NCI-H1105 treated with DMSO at 0.1 percent for 48 hours (cell line): ENCODE measurements around the gene FRK.
"Not testable (repeated sequence)": the region's sequence is repeated elsewhere in the genome, so short reads cannot be mapped to it uniquely, and the experiment has no call there.

ENCODE experiments used
- DNase-seq: peaks from one replicate; lab custom pipeline; 2025; lab: John Stamatoyannopoulos, UW

FRK gene

DNA sequence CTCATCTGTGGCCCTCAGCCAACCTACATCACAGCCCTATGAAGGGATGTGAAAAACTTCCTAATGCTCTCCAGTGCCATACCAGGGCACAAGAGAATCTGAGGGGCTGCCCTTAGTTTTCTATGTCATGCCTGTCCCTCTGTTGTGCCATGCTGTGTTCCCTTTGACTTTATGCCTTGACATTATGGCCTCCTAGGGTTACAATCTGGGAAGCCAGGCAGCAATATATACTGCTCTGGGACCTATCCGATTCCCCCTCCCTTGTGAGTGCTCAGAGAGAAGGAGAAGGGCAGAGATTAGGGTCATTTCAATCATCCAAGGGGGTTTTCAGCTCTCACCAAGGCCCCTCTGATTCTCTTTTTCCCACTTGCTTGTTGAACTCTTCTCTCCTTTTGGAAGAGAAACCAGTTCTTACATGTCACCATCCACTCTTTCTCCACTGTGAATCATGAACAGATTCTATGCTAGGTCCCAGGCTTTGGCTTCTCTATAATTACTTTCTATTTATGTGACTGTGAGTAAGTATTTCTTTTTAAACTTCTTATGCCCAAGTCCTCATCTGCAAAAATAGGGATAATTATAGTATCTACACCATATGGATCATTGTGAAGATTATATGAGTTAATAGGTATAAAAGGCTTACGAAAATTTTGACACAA is 14.2 kb upstream of the FRK start:
- DNase-seq = no peak

DNA sequence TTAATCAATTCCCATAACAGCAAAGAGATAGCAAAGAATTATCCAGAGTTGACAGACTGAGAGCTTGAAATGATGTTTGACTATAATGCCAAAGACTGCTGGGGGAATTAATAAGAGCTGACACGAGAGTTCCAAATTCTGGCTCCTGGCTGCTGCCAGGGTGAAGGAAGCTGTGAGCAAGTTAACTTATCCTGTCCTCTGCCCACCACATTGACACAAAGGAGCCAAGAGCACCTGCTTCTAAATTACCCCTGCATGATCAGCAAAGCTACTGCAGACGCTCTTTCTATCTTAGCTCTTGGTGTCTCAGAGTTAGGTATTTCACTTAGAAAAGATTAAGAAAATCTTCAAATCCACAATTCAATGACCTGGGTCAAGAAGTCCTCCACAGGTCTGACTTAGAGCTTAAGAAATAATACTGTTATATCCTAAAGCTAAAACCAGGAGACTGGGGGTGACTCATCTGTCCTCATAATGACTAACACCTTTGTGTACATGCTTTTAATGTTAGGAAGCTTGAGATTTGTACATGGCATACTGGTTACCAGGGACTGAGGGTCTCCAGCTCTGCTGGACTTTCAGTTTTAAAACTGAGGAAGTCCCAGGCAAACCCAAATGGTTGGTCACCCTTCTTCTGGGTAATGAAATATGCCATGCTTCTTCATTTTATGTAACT is 13.2 kb upstream of the FRK start:
- no peak for DNase-seq

DNA sequence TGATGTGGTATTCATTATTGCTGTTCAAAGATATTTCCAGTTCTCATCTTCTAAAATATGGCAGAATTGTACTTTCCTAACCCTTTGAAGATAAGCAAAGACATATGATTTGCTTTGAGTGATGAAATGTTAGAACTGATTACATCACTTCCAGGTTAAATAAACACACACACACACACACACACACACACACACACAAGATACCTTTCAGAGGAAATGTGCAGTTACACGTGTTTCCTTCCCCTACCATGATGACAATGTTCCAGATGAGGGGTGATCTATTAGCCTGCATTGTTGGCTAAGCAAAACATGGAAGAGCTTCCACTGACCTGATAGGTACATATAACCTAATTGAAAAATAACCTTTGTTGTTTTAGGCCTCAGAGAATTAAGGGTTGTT is 11.7 kb upstream of the FRK start:
- no peak for DNase-seq

DNA sequence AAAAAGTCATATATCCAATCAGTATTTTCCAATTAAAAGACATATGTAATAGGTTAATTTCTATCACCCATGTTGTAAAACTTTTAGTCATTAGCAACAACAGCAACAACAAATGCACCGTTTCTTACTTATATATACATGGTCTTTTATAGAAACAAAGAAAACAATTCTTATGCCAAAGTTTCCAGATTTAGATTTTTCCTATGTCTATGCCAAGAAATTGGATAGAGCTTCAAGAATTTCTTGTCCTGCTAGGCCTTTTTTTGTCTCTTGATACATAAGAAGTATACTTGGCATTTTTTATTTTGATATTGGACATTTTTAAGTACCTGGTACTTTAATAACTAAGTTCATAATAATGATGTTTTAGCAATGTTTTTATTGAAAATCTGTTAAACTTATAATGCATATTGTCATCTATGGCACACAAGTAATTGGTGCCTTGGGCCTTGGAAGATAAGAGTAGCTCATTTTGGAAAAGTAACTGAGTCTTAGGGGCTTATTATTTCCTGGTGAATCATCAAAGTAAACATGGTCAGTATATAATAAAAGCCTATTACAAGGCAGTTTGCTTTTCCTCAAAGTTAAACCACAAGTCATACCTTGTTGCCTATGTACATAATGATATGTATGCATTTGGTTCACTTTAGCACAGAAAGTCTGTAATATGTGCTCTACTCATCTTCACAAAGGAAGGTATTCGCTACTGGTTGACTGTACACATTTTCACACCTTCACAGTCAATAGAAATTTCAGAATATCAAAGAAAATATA is 10.1 kb upstream of the FRK start:
- no peak for DNase-seq

DNA sequence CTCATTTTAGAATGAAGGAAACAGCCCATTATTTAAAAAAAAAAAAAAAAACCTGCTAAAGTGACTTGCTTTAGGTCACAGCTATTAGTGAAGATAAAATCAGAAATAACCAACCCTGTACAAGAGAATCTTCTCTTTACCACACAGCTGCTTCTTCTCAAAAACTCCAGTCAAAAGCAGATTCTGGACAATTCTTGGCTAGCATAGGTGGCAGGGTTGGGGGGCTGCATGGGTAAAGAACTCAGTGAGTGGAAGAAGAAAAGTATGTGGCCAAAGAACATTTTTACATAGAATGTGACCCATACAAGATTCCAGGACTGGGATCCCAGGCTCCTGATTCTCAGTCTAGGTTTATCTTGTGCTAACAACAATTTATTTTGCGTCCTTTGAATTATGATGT is 9.4 kb upstream of the FRK start:
- no peak for DNase-seq

DNA sequence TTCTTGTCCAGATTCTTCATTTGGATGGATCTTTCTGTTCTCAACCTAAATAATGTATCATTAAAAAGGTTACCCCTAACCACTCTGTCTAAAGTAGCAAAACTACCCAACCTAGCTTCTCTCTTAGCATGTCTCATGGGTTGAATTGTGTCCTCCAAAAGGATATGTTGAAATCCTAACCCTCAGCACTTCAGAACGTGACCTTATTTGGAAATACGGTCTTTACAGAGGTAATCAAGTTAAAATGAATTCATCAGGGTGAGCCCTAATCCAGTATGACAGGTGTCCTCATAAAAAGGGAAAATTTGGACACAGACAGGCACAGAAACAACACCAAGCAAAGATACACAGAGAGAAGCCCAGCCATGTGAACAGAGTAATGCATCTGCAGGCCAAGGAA is 6.1 kb upstream of the FRK start:
- no peak for DNase-seq

DNA sequence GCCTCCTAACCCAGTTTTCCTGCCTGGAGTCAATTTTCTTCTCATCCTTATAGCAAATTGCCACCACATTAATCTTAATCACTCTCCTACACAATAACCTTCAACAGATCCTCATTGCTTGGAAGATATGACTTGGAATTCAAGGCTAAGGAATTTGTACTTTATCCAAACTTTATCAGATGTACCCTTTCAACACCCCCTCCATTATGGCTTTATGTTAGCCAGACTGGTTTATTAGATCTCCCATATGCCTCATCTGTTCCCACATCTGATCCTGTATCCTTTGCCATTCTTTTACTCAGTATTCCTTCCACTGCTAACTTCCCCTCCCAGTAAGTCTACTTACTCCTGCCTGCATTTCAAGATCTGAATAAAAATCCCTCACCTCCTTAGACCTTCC is 4.0 kb upstream of the FRK start:
- DNase-seq = no peak

DNA sequence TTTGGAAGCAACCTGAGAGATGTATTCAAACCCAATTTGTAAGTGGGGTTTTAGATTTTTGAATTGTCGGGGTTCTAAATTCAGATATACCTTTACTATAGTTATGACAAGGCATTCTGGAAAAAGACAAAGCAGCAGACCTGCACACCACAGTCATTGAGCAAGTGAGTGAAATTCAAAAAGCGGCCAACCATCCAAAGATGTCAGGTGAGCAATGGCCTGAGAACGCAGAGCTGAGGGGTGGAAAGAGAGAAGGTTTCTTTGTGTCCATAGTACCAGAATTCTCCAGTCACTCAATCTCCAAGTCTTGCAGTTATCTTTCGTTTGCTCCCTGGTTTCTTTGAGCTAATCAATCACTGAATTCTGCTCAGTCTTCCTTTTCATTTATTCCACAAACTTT is 1.8 kb upstream of the FRK start:
- DNase-seq = no peak

DNA sequence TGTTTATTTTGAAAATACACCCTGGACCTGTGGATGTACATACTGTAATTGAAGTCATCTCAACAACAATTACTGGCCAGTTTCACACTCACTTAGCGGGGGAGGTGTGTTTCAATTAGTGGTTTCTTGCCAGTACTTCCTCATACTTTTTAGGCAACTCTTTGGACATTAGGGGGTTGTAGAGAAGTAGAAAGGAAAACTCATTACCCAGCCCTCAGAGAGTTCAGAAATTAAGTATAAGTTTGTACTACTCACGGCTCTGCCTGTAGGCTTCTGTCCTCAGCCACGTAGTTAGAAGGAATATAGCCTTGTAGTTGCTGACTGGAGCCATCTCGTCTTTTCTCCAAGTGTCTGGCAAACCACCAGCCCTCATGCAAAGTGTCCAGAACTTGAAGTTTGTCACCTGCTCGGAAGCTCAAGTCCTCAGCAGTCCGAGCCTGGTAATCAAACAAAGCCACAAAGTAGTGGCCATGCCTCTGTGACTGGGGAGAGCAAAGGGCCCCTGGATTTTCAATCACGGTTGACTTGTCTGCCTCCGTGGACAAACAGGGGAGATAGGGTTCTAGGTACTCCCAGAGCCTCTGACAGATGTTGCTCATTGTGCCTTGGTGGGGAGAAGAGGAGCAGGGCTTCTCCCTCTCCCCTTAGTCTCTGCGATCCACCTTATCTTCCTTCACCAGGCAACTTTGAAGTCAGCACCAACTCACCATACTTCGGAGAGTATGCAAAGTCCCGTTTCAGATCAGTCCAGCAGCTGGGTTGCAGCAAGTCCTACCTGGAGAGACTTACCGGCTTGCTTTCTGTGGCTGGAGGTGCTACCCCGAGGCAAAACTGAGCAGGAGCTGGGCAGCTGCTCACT is 749 bp downstream of the FRK start:
- no peak for DNase-seq

DNA sequence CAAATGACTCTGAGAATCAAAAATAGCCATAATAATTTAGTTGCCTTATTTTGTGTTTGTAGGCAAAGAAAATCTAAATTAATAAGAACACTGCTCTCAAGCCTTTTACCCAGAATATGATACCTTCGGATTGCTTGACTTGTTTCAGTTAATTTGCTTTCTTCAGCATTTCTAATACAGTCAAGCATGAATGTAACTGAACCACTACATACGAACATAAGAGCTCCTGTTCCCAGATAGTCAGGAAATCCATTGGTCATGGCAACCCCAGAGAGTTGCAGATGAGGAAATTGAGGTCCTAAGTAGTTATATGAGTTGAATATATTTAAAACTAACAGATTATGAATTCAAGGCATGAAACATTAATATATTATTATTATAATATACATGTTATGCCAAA is 2.9 kb downstream of the FRK start:
- DNase-seq = no peak

DNA sequence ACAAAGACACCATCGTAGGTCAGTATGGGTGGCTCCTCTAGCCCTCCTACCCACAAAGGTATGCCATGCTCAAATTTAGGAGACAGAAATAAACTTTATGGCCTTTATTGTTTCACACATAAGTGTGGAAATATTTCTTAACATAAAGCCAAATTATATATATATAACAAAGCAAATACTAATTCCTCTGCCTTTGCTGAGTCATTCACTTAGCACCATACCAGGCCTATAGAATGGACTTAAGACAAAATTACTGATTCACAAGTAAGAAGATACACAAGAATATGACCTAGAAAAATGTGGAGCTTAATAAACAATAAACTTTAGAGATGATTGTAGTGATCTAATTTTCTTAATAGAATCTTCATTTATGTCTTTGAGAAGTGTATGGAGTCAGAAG is 5.2 kb downstream of the FRK start:
- DNase-seq = no peak

DNA sequence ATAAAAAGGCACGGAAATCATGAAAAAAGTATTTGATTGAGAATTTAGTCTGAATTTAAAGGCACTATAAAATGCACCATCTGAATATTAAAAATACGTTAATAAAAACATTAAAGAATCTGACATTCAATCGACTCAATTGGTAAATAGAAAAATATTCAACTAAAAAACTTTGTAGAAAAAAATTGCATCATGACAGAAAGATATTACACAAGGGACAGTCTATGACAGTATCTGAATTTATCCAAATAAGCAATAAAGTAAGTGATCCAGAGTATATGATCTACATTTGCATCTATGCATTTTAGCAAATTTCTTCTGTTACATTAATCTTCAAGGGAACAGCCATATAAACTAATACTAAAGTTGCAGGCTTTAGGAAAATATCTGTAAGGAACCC is 9.4 kb downstream of the FRK start:
- DNase-seq = no peak

DNA sequence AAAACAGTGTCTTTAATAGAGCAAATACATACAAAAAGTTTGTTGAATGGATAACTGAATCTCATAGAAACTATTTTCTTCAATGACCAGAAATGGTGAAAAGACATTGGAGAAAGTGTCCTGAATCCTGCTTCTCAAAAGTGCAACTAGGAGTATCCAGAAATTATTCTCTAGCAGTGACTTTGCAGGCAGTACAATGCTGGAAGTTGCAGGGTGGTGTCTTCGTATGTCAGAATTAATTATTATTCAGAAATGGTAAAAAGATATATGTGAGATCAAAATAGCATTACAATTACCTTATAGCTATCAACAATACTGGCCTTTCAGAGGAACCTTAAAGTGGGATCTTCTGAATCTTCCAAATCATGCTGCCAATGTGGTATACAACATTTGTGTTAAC is 10.0 kb downstream of the FRK start:
- no peak for DNase-seq

DNA sequence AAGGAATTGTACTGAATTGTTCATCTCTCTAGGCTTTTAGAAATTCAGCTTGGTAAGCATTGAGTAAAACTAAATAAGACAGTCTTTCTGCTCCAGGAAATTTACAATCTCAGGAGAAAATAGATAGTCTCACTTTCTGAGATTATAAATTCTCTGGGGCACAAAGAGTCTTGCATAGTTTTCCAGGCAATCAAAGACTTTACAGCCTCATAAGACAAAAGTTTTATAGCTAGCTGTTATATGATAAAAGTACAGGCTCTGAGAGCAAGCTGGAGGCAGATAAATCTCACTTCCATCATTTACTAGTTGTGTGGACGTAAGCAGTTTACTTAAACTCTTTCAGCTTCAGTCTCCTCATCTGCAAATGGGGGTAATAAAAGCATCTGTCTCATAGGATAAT is 11.4 kb downstream of the FRK start:
- DNase-seq = no peak

DNA sequence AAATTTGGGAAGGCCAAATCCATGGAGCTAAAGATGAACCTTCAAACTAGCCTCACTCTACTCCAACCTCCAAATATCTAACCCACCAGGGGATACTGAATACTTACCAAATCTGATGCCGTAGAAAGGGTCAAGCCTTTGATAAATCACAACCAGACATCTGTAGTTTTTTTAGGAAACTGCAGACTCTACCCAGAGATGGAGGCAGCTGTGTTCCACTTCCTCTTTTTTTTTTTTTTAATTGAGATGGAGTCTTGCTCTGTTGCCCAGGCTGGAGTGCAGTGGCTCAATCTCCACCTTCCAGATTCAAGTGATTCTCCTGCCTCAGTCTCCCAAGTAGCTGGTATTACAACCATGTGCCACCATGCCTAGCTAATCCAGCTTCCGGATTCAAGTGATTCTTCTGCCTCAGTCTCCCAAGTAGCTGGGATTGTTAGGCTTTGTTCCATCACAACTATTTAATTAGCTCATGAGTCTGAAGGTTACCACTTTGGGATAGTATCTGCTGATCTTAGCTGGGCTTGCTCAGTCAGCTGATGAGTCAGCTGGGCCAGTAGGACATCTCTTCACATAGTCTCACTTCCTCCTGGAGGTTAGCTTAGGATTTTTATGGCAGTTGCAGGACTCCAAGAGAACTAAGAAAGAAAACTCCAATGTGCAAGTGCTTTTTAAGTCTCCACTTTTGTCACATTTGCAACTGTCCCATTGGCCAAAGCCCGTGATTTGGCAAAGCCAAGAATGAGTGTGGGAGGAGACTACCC is 13.3 kb downstream of the FRK start:
- DNase-seq = no peak

DNA sequence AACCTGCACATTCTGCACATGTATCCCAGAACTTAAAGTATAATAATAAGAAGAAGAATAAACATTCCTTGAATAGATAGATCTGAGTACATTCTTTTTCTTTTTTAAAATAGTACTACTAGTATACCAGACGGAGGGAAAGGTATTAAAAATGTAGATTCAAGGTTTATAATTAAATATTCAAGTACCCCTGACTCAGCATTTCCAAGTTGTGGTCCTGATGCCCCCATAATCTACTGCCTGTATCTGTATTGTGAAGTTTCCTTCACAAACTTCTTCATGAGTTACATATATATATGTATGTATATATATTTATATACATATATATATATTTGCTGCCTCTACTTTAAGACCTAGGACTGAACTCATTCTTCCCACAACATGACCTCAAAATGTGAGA is 14.0 kb downstream of the FRK start:
- DNase-seq = no peak

DNA sequence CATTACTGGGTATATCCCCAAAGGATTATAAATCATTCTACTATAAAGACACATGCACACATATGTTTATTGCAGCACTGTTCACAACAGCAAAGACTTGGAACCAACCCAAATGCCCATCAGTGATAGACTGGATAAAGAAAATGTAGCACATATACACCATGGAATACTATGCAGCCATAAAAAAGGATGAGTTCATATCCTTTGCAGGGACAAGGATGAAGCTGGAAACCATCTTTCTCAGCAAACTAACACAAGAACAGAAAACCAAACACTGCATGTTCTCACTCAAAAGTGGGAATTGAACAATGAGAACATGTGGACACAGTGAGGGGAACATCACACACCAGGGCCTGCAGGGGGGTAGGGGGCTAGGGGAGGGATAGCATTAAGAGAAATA is 14.4 kb downstream of the FRK start:
- not testable (repeated sequence) for DNase-seq

DNA sequence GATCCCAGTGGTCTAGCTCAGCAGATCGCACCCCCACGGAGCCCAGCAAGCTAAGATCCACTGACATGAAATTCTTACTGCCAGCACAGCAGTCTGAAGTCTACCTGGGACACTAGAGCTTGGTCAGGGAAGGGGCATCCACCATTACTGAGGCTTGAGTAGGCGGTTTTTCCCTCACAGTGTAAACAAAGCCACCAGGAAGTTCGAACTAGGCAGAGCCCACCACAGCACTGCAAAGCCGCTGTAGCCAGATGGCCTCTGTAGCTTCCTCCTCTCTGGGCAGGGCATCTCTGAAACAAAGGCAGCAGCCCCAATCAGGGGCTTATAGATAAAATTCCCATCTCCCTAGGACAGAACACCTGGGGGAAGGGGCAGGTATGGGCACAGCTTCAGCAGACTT is 18.8 kb downstream of the FRK start:
- no peak for DNase-seq

DNA sequence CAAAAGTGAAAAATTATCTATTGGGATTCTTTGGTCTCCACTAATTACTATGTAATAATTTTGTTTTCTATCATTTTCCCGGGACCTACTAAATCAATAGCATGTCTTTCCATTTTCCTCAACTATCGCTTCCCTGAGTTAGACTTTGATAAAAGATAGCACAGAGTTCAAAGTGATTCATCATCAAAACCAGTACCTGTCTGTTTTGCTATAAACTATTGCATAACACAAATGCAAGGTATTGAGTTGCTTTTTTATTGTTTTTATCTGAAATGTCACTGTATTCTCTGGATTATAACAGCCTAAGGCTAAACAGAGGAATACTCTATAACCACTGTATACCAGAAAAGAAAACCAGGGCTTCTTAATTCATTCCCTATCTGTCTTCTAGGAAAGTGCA is 19.7 kb downstream of the FRK start:
- DNase-seq = no peak

DNA sequence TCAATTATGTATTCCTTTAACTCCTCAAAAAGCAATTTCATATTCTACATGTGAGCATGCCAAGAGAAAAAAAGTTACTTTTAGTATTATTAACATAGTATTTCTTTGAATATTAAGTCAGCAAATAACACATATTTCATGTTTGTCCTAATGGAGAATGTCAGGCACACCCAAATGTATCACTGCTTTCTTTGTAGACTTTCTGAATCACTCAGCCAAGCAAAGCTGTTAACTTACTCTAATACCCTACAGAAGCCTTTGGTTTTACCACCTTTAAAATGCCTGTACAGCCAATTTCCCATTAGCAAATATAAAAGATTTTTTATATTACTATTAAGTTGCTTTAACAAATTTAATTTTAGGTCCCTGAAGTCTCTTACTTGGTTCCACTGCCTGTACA is 23.8 kb downstream of the FRK start:
- DNase-seq = no peak

DNA sequence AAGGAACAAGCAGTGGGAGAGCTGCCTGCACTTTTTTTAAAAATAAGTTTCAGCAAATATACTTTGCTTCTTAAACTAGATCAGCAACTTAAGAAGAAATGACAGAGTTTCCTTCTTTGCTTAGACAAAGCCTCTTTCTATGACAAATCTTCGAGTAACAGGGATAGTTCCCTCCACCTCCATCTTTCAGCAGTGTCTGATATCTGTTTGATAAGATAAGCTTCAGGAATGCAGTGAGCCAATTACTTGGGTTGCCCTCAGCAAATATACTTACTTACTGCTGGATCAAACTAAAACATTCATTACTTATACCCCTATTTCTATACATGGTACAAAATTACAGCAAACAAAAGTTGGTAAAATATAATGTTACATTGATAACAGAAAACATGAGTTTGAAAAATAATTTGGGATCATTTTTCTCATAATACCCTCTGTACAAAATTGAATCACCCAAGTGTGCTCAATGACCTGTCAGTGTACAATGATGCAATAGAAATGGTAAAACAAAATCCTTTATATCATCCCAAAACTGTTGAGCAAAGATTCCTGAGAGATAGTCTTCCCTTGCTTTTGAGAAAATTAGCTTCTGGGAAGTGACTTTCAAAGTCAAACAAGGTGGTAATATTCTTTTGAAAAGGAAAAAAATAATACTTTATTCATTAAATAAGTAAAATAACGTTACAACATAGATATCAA is 24.5 kb downstream of the FRK start:
- DNase-seq = no peak
